Activated CD8-positive, alpha-beta T cell treated with anti-CD3 and anti-CD28 coated beads, Interleukin-2, amount 10 ng/mL, durations not matched to agents 7 days and 5 days (primary cell): Measurements from ENCODE around the gene PPAN. TPM values are rescaled to one million over a fixed set of nuclear protein-coding genes. Genes with fewer than 3 reads are reported as not detected.

Experiments used
- ATAC-seq: fragments of 150-1000 bp; cut with Tn5 transposase; one replicate; pipeline ENCODE4 v1.10.0; 2021; ENCODE audit warnings: moderate library complexity
- CTCF ChIA-PET: fragments of 350-600 bp; sonication (Branson Sonifier 250); formaldehyde crosslinking; loops from one replicate; lab custom pipeline; 2021; ENCODE audit warnings: antibody characterized with exemption; lab: Charles Lee
- POLR2A ChIA-PET: fragments of 350-600 bp; sonication (Branson Sonifier 250); formaldehyde crosslinking; loops from one replicate; lab custom pipeline; 2021; ENCODE audit warnings: antibody characterized with exemption; lab: Charles Lee
- DNase-seq: peaks from one replicate; pipeline ENCODE4 v3.0.0-alpha.2; 2020
- H3K27ac Mint-ChIP-seq: one replicate; pipeline ENCODE4 v1.8.0; 2021; ENCODE audit warnings: mild to moderate bottlenecking, mixed read lengths
- H3K27me3 Mint-ChIP-seq: one replicate; pipeline ENCODE4 v1.8.0; 2021; ENCODE audit warnings: low read depth, mixed read lengths
- H3K36me3 Mint-ChIP-seq: one replicate; pipeline ENCODE4 v1.8.0; 2021; ENCODE audit warnings: low read depth, mixed read lengths
- H3K4me1 Mint-ChIP-seq: one replicate; pipeline ENCODE4 v1.8.0; 2021; ENCODE audit warnings: low read depth, mixed read lengths
- H3K4me3 Mint-ChIP-seq: one replicate; pipeline ENCODE4 v1.8.0; 2021; ENCODE audit warnings: mild to moderate bottlenecking, mixed read lengths
- H3K9me3 Mint-ChIP-seq: one replicate; pipeline ENCODE4 v1.8.0; 2022; ENCODE audit warnings: mixed read lengths; ENCODE audit not compliant: insufficient read depth
- total RNA-seq, 2 experiments: library from RNA; stranded (reverse); gene quantifications; one replicate each; pipeline ENCODE4 v1.2.3, GENCODE V29; 2021

The PPAN gene
- total RNA-seq, 2 experiments from 2014 or later, result 107 to 121 TPM

DNA sequence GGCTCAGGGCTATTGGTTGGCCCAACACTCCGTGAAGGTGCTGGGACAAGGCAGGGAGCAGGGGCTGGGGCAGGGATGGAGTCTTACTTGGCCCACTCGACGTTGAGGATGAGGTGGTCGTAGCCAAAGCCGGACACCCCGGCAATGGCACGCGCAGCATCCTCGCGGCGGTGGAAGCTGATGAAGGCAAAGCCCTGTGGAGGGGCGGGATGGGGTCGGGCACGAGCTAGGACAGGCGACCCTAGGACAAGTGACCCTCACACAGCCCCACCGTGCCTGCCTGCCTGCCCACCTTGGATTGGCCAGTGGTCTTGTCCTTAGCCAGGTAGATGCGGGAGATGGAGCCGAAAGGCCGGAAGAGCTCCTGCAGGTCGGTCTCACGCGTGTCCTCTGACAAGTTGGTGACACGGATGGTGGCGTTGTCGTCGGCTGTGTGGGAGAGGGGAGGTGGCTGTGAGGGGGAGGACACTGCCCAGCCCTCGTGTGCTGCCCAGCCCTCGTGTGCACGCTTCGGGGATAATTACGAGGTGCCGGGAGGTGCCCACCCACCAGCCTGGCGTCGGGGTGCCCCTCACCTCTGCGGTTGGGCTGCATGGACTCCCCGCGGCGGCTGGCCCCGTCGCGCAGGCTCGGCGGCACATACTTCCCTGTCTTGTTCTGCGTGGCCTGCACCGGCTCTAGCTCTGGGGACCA lies 9.4 kb downstream of the PPAN start:
- no peak overlapping the region for H3K4me3 Mint-ChIP-seq
- ChIA-PET POLR2A (interaction anchor here (1.1 to 9.8 kb wide), 4 partner anchors 11 to 79 kb away, joined by 3 to 92 read pairs (median 8); partner anchors contain the start of genes ANGPTL6 and PPAN), CTCF (interaction anchor here (1.0 to 1.3 kb wide), 2 partner anchors 16 to 135 kb away, joined by 3 to 4 read pairs; no protein-coding TSS in a partner anchor)
- no peak for DNase-seq
- H3K27ac Mint-ChIP-seq, result peak overlapping the region; percentile 69
- ATAC-seq, result no peak
- no peaks in the 10 kb centered on the region for H3K9me3 Mint-ChIP-seq
- H3K36me3 Mint-ChIP-seq, result peaks cover 58% of the 10 kb centered on the region
- H3K27me3 Mint-ChIP-seq, result no peaks in the 10 kb centered on the region
- peaks cover 58% of the 10 kb centered on the region for H3K4me1 Mint-ChIP-seq

GRCh38 chr19:10116085-10116865 lies 10.1 kb downstream of the PPAN start:
- Mint-ChIP-seq H3K4me1 (peaks cover 52% of the 10 kb centered on the region), H3K27me3 (no peaks in the 10 kb centered on the region), H3K4me3 (no peak overlapping the region), H3K36me3 (peaks cover 52% of the 10 kb centered on the region), H3K9me3 (no peaks in the 10 kb centered on the region), H3K27ac (peak overlapping the region; percentile 69)
- ChIA-PET POLR2A (interaction anchor here (1.1 to 9.8 kb wide), 4 partner anchors 12 to 78 kb away, joined by 3 to 92 read pairs (median 4); partner anchors contain the start of genes ANGPTL6 and PPAN), CTCF (interaction anchor here (1.0 kb wide), 1 partner anchor 17 kb away, joined by 3 read pairs; no protein-coding TSS in a partner anchor)
- ATAC-seq (no peak), DNase-seq (no peak)

DNA sequence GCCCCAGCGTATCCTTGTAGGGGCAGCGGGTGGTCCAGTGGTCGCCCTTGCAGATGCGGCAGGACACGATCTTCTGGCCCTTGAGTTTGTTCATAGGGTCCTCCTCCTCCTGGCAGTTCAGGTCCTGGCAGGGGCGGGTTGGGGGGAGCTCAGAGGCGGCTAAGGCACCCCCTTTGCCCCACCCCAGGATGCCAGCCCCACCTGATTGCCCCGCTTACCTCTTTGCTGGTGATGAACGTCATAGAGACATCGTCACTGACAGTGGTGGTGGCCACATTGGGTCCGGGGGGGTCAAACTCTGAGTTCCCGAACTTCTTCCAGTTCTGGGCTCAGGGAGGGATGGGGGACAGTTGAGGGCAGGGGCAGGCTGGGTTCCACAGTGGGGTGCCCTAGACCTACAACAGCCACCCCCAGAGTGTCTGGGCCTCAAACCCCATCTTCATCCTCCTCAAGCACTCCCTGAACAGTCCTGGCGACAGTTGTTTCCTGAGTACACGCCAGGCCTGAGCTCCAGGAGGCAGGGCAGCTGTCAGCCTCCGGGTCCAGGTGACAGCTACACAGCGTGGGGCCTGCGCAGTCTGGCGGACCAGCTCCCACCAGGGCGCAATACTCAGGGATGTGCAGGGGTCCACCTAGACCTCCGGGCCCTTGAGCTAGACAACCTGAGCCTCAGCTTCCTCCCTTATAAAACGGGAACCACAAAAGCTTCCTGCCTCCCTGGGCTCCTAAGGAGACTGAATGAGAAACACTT lies 10.9 kb downstream of the PPAN start:
- POLR2A ChIA-PET, result interaction anchor here (0.8 to 9.8 kb wide), 3 partner anchors 13 to 26 kb away, joined by 3 to 92 read pairs (median 6); partner anchors contain the start of genes ANGPTL6 and PPAN
- no peak overlapping the region for H3K27ac Mint-ChIP-seq
- ATAC-seq, result no peak
- no peaks in the 10 kb centered on the region for H3K9me3 Mint-ChIP-seq
- peaks cover 44% of the 10 kb centered on the region for H3K4me1 Mint-ChIP-seq
- CTCF ChIA-PET, result interaction anchor here (0.9 to 1.7 kb wide), 3 partner anchors 18 to 185 kb away, joined by 3 to 8 read pairs (median 8); no protein-coding TSS in a partner anchor
- DNase-seq, result no peak
- no peaks in the 10 kb centered on the region for H3K27me3 Mint-ChIP-seq
- H3K4me3 Mint-ChIP-seq, result peak overlapping the region; percentile 12
- H3K36me3 Mint-ChIP-seq, result peaks cover 48% of the 10 kb centered on the region

DNA sequence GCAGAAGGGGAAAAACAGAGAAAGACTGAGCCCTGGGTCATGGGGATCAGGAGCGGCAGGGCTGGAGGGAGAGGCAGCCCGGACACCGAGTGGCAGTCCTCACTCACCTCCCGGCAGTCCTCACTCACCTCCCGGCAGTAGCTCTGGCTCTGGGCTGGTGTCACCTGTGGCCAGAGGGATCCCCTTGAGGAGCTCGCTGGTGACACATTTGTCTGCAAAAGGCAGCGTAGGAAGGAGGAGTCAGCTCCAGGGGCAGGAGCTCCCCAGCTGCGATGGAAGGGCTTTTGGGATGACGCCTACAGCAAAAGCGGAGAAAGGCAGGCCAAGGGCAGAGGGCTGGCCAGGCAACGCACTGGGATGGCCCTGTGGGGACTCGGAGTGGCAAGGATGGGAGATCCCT lies 12.8 kb downstream of the PPAN start:
- H3K27ac Mint-ChIP-seq, result peak overlapping the region; percentile 91
- no peak for DNase-seq
- peak overlapping the region; percentile 95 for H3K4me3 Mint-ChIP-seq
- H3K36me3 Mint-ChIP-seq, result peaks cover 35% of the 10 kb centered on the region
- H3K9me3 Mint-ChIP-seq, result no peaks in the 10 kb centered on the region
- ChIA-PET CTCF (interaction anchor here (1.0 to 2.9 kb wide), 4 partner anchors 11 to 131 kb away, joined by 3 to 11 read pairs (median 6); partner anchors contain the start of gene PPAN), POLR2A (interaction anchor here (0.9 to 9.8 kb wide), 2 partner anchors 9 to 15 kb away, joined by 7 to 92 read pairs; partner anchors contain the start of genes ANGPTL6 and PPAN)
- H3K27me3 Mint-ChIP-seq, result no peaks in the 10 kb centered on the region
- peak; percentile 3 for ATAC-seq
- H3K4me1 Mint-ChIP-seq, result peaks cover 27% of the 10 kb centered on the region

DNA sequence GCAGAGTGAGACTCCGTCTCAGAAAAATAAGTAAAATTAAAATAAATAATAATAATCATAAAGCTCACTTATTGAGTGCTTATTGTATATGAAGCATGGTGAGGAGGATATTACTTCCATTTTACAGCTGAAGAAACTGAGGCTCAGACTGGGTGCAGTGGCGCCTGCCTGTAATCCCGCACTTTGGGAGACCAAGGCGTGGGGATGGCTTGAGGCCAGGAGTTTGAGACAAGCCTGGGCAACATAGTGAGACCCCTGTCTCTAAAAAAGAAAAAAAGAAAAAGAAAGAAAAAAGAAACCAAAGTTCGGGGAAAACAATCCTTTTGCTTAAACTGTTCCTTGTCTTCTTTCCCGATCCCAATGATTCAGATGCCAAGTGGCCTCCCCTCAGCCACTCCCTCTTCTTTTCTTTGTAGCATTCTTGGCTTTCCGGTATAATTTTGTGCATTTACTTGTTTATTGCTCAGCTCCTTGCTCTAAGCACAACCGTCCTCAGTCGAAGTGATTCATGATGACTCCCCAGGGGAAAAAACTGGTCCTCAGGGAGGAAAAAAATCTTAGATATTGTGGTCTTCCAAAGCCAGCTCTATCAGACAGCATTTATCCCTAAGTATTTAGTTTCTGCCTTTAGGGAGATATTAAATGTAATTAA lies 14.5 kb downstream of the PPAN start:
- ChIA-PET POLR2A (interaction anchor here (9.8 kb wide), 1 partner anchor 16 kb away, joined by 92 read pairs; the partner anchor contains the start of genes ANGPTL6 and PPAN), CTCF (interaction anchor here (1.2 to 2.9 kb wide), 7 partner anchors 9 to 129 kb away, joined by 4 to 11 read pairs (median 5); partner anchors contain the start of gene PPAN)
- Mint-ChIP-seq H3K9me3 (no peaks in the 10 kb centered on the region), H3K36me3 (peaks cover 26% of the 10 kb centered on the region), H3K27me3 (no peaks in the 10 kb centered on the region), H3K4me3 (no peak overlapping the region), H3K27ac (no peak overlapping the region), H3K4me1 (peaks cover 27% of the 10 kb centered on the region)
- ATAC-seq (no peak), DNase-seq (no peak)

- Mint-ChIP-seq H3K4me3 (no peak overlapping the region), H3K27ac (no peak overlapping the region), H3K36me3 (peaks cover 18% of the 10 kb centered on the region), H3K4me1 (peaks cover 15% of the 10 kb centered on the region), H3K9me3 (no peaks in the 10 kb centered on the region), H3K27me3 (no peaks in the 10 kb centered on the region)
- ChIA-PET POLR2A (no interaction called here), CTCF (interaction anchor here (0.9 to 1.8 kb wide), 3 partner anchors 11 to 21 kb away, joined by 3 to 5 read pairs (median 3); no protein-coding TSS in a partner anchor)
- DNase-seq, result no peak
- no peak for ATAC-seq
These were observed 15.9 kb downstream of the PPAN start for GRCh38 chr19:10122045-10122444.

DNA sequence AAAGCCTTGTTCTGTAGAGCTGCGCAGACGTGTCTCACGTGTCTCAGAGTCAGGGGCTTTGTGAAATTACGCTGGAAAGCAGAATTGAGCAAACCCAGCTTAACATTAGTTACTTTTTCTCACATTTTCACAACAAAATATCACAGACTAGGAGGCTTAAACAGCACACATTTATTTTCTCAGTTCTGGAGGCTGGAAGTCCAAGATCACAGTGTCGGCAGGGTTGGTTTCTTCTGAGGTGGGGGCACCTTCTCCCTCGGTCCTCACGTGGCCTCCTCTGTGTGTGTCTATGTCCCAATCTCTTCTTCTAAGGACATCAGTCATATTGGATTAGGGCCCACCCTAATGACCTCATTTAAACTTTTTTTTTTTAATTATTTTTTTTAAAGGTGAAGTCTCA lies 18.3 kb downstream of the PPAN start:
- Mint-ChIP-seq H3K27ac (peak overlapping the region; percentile 30), H3K9me3 (no peaks in the 10 kb centered on the region), H3K27me3 (no peaks in the 10 kb centered on the region), H3K4me1 (peaks cover 3% of the 10 kb centered on the region), H3K36me3 (peaks cover 16% of the 10 kb centered on the region), H3K4me3 (no peak overlapping the region)
- CTCF ChIA-PET, result no interaction called here
- no peak for DNase-seq
- POLR2A ChIA-PET, result interaction anchor here (0.7 kb wide), 1 partner anchor 9 kb away, joined by 3 read pairs; no protein-coding TSS in a partner anchor
- ATAC-seq, result no peak

- no peaks in the 10 kb centered on the region for H3K9me3 Mint-ChIP-seq
- CTCF ChIA-PET, result interaction anchor here (1.2 kb wide), 1 partner anchor 132 kb away, joined by 3 read pairs; no protein-coding TSS in a partner anchor
- H3K27ac Mint-ChIP-seq, result no peak overlapping the region
- no peak for ATAC-seq
- no peak overlapping the region for H3K4me3 Mint-ChIP-seq
- H3K4me1 Mint-ChIP-seq, result no peaks in the 10 kb centered on the region
- POLR2A ChIA-PET, result interaction anchor here (0.5 to 0.6 kb wide), 3 partner anchors 29 to 46 kb away, joined by 3 read pairs; no protein-coding TSS in a partner anchor
- DNase-seq, result no peak
- H3K36me3 Mint-ChIP-seq, result peaks cover 24% of the 10 kb centered on the region
- H3K27me3 Mint-ChIP-seq, result no peaks in the 10 kb centered on the region
These were observed 20.1 kb downstream of the PPAN start for GRCh38 chr19:10126213-10126639.

DNA sequence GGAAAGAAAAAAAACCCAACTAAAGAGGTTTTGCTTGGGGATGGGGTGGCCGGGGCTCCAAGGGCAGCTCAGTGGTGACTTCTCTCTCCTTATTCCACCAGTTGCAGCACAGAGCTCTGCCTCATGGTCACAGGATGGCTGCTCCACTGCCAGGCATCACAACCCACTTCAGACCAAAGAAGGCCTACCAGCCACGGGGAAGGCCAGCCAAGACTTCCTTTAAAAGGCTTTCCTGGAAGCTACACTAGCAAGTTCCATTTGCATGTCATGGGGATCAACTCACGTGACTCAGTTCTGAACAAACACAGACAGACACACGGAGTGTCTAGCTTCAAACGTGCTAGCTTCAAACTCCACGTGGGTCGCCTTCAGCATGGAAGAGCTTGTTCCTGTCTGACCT lies 26.7 kb downstream of the PPAN start:
- H3K36me3 Mint-ChIP-seq, result peaks cover 58% of the 10 kb centered on the region
- H3K9me3 Mint-ChIP-seq, result no peaks in the 10 kb centered on the region
- no peaks in the 10 kb centered on the region for H3K27me3 Mint-ChIP-seq
- H3K4me1 Mint-ChIP-seq, result no peaks in the 10 kb centered on the region
- H3K27ac Mint-ChIP-seq, result peak overlapping the region; percentile 32
- no peak overlapping the region for H3K4me3 Mint-ChIP-seq
- ChIA-PET POLR2A (interaction anchor here (0.6 to 2.1 kb wide), 2 partner anchors 10 to 42 kb away, joined by 3 to 9 read pairs; no protein-coding TSS in a partner anchor), CTCF (interaction anchor here (1.2 kb wide), 1 partner anchor 11 kb away, joined by 3 read pairs; no protein-coding TSS in a partner anchor)
- ATAC-seq (no peak), DNase-seq (no peak)

DNA sequence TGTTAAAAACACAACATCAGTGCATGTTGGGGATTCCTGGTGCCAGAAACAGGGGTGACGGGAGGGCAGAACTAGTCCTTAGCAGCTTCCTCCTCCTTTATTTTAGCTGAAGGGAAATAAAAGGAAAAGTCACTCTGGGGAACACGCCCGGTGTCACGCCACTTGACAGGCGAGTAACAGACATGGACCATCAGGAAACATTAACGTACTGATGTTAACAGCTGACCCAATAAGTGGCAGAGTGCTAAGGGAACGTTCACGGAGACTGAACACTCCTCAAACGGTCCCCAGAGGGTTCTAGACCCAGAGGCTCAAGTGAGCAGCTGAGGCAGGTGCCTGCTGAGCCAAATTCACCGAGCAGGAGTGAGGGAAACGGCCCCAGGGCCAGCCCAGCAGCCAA lies 27.4 kb downstream of the PPAN start:
- Mint-ChIP-seq H3K4me3 (no peak overlapping the region), H3K4me1 (no peaks in the 10 kb centered on the region), H3K27me3 (no peaks in the 10 kb centered on the region), H3K36me3 (peaks cover 57% of the 10 kb centered on the region), H3K9me3 (no peaks in the 10 kb centered on the region), H3K27ac (no peak overlapping the region)
- POLR2A ChIA-PET, result interaction anchor here (0.6 to 2.1 kb wide), 3 partner anchors 9 to 41 kb away, joined by 3 to 9 read pairs (median 3); no protein-coding TSS in a partner anchor
- CTCF ChIA-PET, result interaction anchor here (1.2 kb wide), 1 partner anchor 11 kb away, joined by 3 read pairs; no protein-coding TSS in a partner anchor
- no peak for ATAC-seq
- DNase-seq, result no peak
